OCI-LY3 (cell line): ENCODE data around the gene RNF41.

Experiments
- CTCF ChIP-seq: fragments of 200-600, 300-600 bp; sonication (generic); IDR thresholded peaks from 2 replicates; pipeline ENCODE4 v1.5.1; 2014; ENCODE audit warnings: antibody characterized with exemption, low read length, low read depth
- EZH2phosphoT487 ChIP-seq: fragments of 200-600 bp; shearing (Covaris generic); IDR thresholded peaks from 2 replicates; pipeline ENCODE4 v1.6.1; 2018; ENCODE audit warnings: antibody characterized with exemption, mixed run types, low read depth

DNA sequence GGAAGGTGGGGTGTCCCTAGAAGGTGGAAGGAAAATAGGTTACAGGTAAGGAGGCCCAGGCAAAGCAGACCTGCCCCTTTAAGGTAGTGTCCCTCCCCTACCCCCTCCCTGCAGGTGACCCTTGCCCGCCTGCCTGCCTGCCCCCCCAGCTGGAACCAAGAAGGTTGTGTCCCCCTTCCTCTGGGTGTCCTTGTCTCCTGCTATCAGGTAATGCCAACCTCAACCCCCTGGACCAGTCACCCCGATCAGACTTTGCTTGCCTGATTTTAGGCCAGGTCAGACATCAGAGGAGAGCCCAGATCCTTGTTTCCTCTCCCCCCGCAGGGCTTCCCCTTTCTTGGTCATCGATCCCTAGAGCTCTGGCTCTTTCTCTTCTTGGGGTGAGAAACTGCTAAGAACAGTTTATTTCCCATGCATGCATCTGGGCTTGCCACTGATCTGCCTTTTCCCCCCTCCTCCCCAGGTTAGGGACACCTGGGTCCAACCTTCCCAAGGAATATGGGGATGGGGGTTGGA, 8.3 kb upstream of the RNF41 start, which contains the start of gene SLC39A5:
- TF ChIP-seq CTCF (no peak), EZH2phosphoT487 (no peak)
